Lung (tissue), 12 donors: ENCODE measurements around the gene PLAAT3. TPM values are rescaled to one million over a fixed set of nuclear protein-coding genes. Genes with fewer than 3 reads are reported as not detected.
"Not testable (repeated sequence)": the region's sequence is repeated elsewhere in the genome, so short reads cannot be mapped to it uniquely, and the experiment has no call there.

Experiments
- ATAC-seq: fragments of 200-7000 bp; cut with Tn5 transposase; one replicate; pipeline ENCODE4 v1.9.1; 2020; ENCODE audit warnings: moderate number of reproducible peaks; ENCODE audit not compliant: insufficient read depth, low FRiP score
- DNase-seq, 3 donors: peaks; one replicate each; pipeline ENCODE4 v3.0.0-alpha.2; 2013 to 2017
- H3K27ac ChIP-seq, 2 donors: one replicate each; pipeline ENCODE4 v1.5.1; 2013; ENCODE audit warnings: mild to moderate bottlenecking in 2 of 2, moderate library complexity in 2 of 2, control low read depth in 1 of 2, inconsistent platforms in 1 of 2, low read depth in 1 of 2, low read length in 1 of 2
- H3K27me3 ChIP-seq, 3 donors: one replicate each; pipeline ENCODE4 v1.5.1; 2013; ENCODE audit warnings: low read length in 2 of 3; ENCODE audit not compliant: control insufficient read depth in 3 of 3, insufficient read depth in 3 of 3
- H3K36me3 ChIP-seq, 4 donors: one replicate each; pipeline ENCODE4 v1.5.1; 2013; ENCODE audit warnings: low read length in 4 of 4, mild to moderate bottlenecking in 1 of 4, moderate library complexity in 1 of 4; ENCODE audit not compliant: control insufficient read depth in 4 of 4, insufficient read depth in 4 of 4
- H3K4me1 ChIP-seq, 5 donors: one replicate each; pipeline ENCODE4 v1.5.1; 2013; ENCODE audit warnings: low read length in 5 of 5, mild to moderate bottlenecking in 2 of 5, moderate library complexity in 1 of 5; ENCODE audit not compliant: control insufficient read depth in 5 of 5, insufficient read depth in 5 of 5
- H3K4me3 ChIP-seq: one replicate; pipeline ENCODE4 v1.5.1; 2013; ENCODE audit warnings: mild to moderate bottlenecking, control low read depth, moderate library complexity
- H3K9ac ChIP-seq, 2 donors: one replicate each; pipeline ENCODE4 v1.5.1; 2013; ENCODE audit warnings: low read length in 2 of 2, control low read depth in 1 of 2; ENCODE audit not compliant: insufficient read depth in 1 of 2
- H3K9me3 ChIP-seq, 4 donors: one replicate each; pipeline ENCODE4 v1.5.1; 2013; ENCODE audit warnings: low read length in 3 of 4, mild to moderate bottlenecking in 1 of 4, moderate library complexity in 1 of 4; ENCODE audit not compliant: control insufficient read depth in 4 of 4, insufficient read depth in 3 of 4
- CTCF ChIP-seq: IDR thresholded peaks from 2 replicates; pipeline ENCODE4 v1.5.1; 2012; ENCODE audit warnings: mild to moderate bottlenecking; ENCODE audit errors: control extremely low read depth, extremely low read depth
- WGBS, 2 donors: extraction: QIAGEN DNeasy Blood & Tissue Kit; methylation state at CpG; one replicate each; pipeline ENCODE4 v1.1.7; 2013; 5-methylcytosine and 5-hydroxymethylcytosine counted together
- polyA plus RNA-seq, 2 donors: library from polyadenylated mRNA; stranded (reverse); fragments of 200-250 nt; gene quantifications; one replicate each; pipeline ENCODE4 v1.2.1, GENCODE V29; 2013
- total RNA-seq, 2 donors: library from RNA; depleted of rRNA in 1 of 2; stranded (reverse); fragments of >200 nt in 1 of 2; gene quantifications; one replicate each; pipeline ENCODE4 v1.2.1, GENCODE V29; 2014 to 2021
- donor health status: control.
- donor health status: control.
- donor health status: Bipolar disorder and iron deficiency.
- donor health status: healthy.
- donor health status: DM: yes; HTN: yes; CAD: no.

The PLAAT3 gene
- total and polyA plus RNA-seq, 4 donors: 12.7 to 232 (median 89.8) TPM

GRCh38 chr11:63547061-63547460 is 67.2 kb downstream of the PLAAT3 start:
- TF ChIP-seq CTCF: no peak
- WGBS, 2 donors: 88 to 97% methylated on average over 1 of the region's 1 CpG
- H3K9me3 ChIP-seq: no peaks in the 10 kb centered on the region
- no peak overlapping the region for H3K4me3 ChIP-seq
- peaks cover 0 to 22% (median 1%) of the 10 kb centered on the region in 4 donors for H3K36me3 ChIP-seq
- H3K27ac ChIP-seq: no peak overlapping the region
- H3K4me1 ChIP-seq: peaks cover 0 to 3% (median 0%) of the 10 kb centered on the region in 5 donors
- ATAC-seq (no peak), DNase-seq (no peak)
- H3K27me3 ChIP-seq: no peaks in the 10 kb centered on the region
- H3K9ac ChIP-seq: no peak overlapping the region

DNA sequence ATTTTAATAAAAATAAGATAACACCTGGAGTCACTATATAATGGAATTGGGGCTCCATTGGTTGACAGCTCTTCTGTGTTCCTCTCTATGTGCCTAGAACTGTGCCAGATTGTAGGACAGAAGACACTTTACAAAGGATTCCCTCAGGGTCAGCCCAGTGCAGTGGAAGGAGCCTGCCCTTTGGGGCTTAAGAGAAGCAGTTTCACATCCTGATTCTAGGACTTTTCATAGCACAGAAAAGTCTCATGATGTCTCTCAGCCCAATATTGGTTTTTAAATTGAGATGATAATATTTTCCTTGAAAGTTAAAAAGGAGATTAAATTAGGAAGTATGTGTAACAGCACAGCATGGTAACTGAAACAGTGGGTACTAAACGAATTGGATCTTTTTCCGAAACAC is 70.5 kb downstream of the PLAAT3 start:
- peaks cover 0 to 26% (median 1%) of the 10 kb centered on the region in 4 donors for H3K36me3 ChIP-seq
- H3K9me3 ChIP-seq: no peaks in the 10 kb centered on the region
- WGBS, 2 donors: 91 to 92% methylated on average over 2 of the region's 2 CpGs
- ATAC-seq (no peak), DNase-seq (no peak)
- H3K9ac ChIP-seq: no peak overlapping the region
- H3K4me1 ChIP-seq: peaks cover 0 to 8% (median 0%) of the 10 kb centered on the region in 5 donors
- H3K27ac ChIP-seq: no peak overlapping the region
- no peak overlapping the region for H3K4me3 ChIP-seq
- H3K27me3 ChIP-seq: no peaks in the 10 kb centered on the region
- no peak for TF ChIP-seq CTCF

DNA sequence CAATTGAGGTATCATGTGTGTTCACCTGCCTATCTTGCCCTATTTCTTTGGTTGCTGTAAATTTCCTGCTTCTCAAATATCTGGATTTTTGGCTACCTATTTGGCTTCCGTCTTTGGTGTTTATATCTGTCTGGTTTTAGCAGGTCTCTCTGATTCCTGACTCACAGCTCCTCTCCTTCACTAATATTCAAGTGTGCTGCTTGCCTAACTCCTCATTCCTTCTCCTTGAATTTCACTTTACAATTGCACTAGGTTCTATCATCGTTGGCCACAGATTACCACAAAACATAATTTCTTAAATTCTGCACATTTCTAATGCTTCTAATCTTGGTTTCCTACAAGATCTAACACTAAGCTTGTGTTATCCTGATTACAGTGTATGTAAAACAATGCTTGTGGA is 71.7 kb downstream of the PLAAT3 start:
- DNase-seq, H3K9me3 ChIP-seq, ATAC-seq, H3K4me3 ChIP-seq, H3K27me3 ChIP-seq, H3K27ac ChIP-seq, H3K9ac ChIP-seq: not testable (repeated sequence)
- 63 to 89% methylated on average over 2 of the region's 2 CpGs for WGBS, 2 donors
- Histone ChIP-seq H3K4me1 (peaks cover 0 to 20% (median 4%) of the 10 kb centered on the region in 5 donors), H3K36me3 (peaks cover 0 to 26% (median 1%) of the 10 kb centered on the region in 4 donors)

DNA sequence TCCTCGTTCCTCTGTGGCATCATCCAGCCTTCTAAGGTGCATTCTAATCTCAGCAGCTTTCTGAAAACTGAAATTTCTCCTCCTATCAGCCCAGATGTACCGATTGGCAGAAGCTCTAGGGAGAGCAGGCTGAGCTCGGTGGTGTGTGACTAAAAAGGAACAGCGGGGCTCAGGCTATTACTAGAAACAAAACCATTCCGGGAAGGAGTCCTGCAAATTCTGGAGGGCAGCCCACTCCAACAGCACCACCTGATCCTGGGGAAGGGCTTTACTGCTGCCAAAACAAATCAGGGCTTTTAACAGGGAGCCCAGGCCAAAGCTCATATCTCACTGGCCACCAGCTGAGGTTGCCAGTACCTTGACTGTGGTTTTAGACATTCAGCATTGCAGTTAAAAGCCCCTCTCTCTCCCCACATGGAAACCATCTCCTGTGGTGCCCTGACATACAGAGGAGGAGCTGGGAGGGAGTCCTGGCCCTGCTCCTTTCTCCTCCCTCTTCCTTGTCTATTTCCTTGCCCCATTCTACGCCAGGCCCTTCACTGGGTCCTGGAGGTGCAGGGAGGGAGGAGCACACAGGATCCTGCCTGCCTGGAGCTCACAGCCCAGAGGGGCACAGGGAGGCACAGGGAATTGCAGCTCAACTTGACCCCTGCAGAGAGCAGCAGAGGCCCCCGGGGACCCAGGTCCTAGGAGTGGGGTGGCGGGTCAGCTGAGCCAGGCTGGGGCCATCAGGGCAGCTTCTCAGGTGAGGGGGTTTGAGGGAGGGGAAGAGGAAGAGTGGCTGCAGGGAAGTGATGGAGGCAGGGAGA is 76.7 kb downstream of the PLAAT3 start:
- Histone ChIP-seq H3K4me1 (peaks cover 0 to 24% (median 8%) of the 10 kb centered on the region in 5 donors), H3K9ac (peak overlapping the region in 1 of 2 donors; percentile 66), H3K27ac (peak overlapping the region; percentile 45 to 81), H3K27me3 (no peaks in the 10 kb centered on the region), H3K9me3 (peaks cover 0 to 2% (median 0%) of the 10 kb centered on the region in 4 donors), H3K36me3 (peaks cover 0 to 3% (median 0%) of the 10 kb centered on the region in 4 donors), H3K4me3 (peak overlapping the region; percentile 12)
- TF ChIP-seq CTCF: no peak
- DNase-seq (peak; percentile 33 to 53 (median 47)), ATAC-seq (peak; percentile 63)
- WGBS, 2 donors: 22 to 23% methylated on average over 8 of the region's 8 CpGs
